SK-N-SH (cell line): ENCODE results near the gene SLC2A5. TPM values are rescaled to one million over a fixed set of nuclear protein-coding genes. Genes with fewer than 3 reads are reported as not detected.
"Not testable (repeated sequence)": the region's sequence is repeated elsewhere in the genome, so short reads cannot be mapped to it uniquely, and the experiment has no call there.

Source experiments
- CTCF ChIA-PET: fragments of 300-600, 350-600 bp; formaldehyde crosslinking; extraction: SDS; loops from one replicate; lab custom pipeline; 2021; lab: Yijun Ruan, JAX
- POLR2A ChIA-PET: fragments of 350-600 bp; sonication (Branson Sonifier 250); formaldehyde crosslinking; extraction: SDS; loops from one replicate; lab custom pipeline; 2020; ENCODE audit warnings: antibody characterized with exemption, inconsistent platforms; lab: Yijun Ruan, JAX
- DNase-seq: peaks from one replicate; pipeline ENCODE4 v3.0.0; 2012
- H2AFZ ChIP-seq: fragments of 200-600 bp; sonication (generic); 2 replicates; pipeline ENCODE4 v1.8.1; 2016; ENCODE audit warnings: antibody characterized with exemption, mild to moderate bottlenecking, low read depth
- H3F3A ChIP-seq: fragments of 200-600 bp; sonication (generic); replicated peaks from 2 replicates; pipeline ENCODE3; 2016; ENCODE audit warnings: antibody characterized with exemption, mild to moderate bottlenecking; ENCODE audit not compliant: insufficient read depth
- H3K27ac ChIP-seq, 2 experiments: fragments of 200-500 bp in 1 of 2; fragments of 200-600 bp in 1 of 2; sonication (Bioruptor generic) in 1 of 2; sonication (generic), shearing (Covaris generic) in 1 of 2; 2 replicates each; pipeline versions ENCODE4 v1.5.1 to v1.6.1; 2014 to 2016; ENCODE audit warnings: low read depth in 2 of 2, inconsistent platforms in 1 of 2, low read length in 1 of 2, mild to moderate bottlenecking in 1 of 2, mixed read lengths in 1 of 2
- H3K27me3 ChIP-seq: fragments of 200-600 bp; sonication (generic), shearing (Covaris generic); 2 replicates; pipeline ENCODE4 v1.6.1; 2016; ENCODE audit warnings: mixed run types; ENCODE audit not compliant: insufficient read depth
- H3K36me3 ChIP-seq, 2 experiments: fragments of 200-500 bp in 1 of 2; fragments of 200-600 bp in 1 of 2; sonication (Bioruptor generic) in 1 of 2; sonication (generic) in 1 of 2; replicated peaks in 1 of 2; 2 replicates each; pipeline versions ENCODE3 to v1.5.1; 2014 to 2016; ENCODE audit warnings: low read length in 1 of 2, mild to moderate bottlenecking in 1 of 2; ENCODE audit not compliant: insufficient read depth in 2 of 2, control insufficient read depth in 1 of 2
- H3K4me1 ChIP-seq, 2 experiments: fragments of 200-500 bp in 1 of 2; fragments of 200-600 bp in 1 of 2; sonication (Bioruptor generic) in 1 of 2; sonication (generic), shearing (Covaris generic) in 1 of 2; 2 replicates each; pipeline versions ENCODE4 v1.5.1 to v1.6.1; 2014 to 2016; ENCODE audit warnings: low read depth in 1 of 2, low read length in 1 of 2, mixed run types in 1 of 2; ENCODE audit not compliant: insufficient read depth in 2 of 2, control insufficient read depth in 1 of 2
- H3K4me2 ChIP-seq: fragments of 200-600 bp; sonication (generic), shearing (Covaris generic); 2 replicates; pipeline ENCODE4 v1.6.1; 2017; ENCODE audit warnings: mixed run types
- H3K4me3 ChIP-seq, 2 experiments: fragments of 200-500 bp in 1 of 2; fragments of 200-600 bp in 1 of 2; sonication (Bioruptor generic) in 1 of 2; sonication (generic), shearing (Covaris generic) in 1 of 2; 2 replicates each; pipeline versions ENCODE4 v1.5.1 to v1.8.1; 2014 to 2016; ENCODE audit warnings: low read depth in 2 of 2, inconsistent platforms in 1 of 2, low read length in 1 of 2, mild to moderate bottlenecking in 1 of 2, mixed read lengths in 1 of 2, moderate library complexity in 1 of 2
- H3K79me2 ChIP-seq: fragments of 200-600 bp; sonication (generic); 2 replicates; pipeline ENCODE4 v1.8.1; 2017; ENCODE audit warnings: mild to moderate bottlenecking; ENCODE audit not compliant: insufficient read depth
- H3K9ac ChIP-seq: fragments of 200-600 bp; sonication (generic); 2 replicates; pipeline ENCODE4 v1.6.1; 2017; ENCODE audit warnings: mixed run types
- H3K9me2 ChIP-seq: fragments of 200-600 bp; sonication (generic); 2 replicates; pipeline ENCODE4 v1.6.1; 2017; ENCODE audit warnings: mixed run types
- H3K9me3 ChIP-seq: fragments of 200-600 bp; sonication (generic); 2 replicates; pipeline ENCODE4 v1.6.1; 2017; ENCODE audit warnings: mixed run types, mild to moderate bottlenecking, moderate library complexity
- H4K20me1 ChIP-seq: fragments of 200-600 bp; sonication (generic); 2 replicates; pipeline ENCODE4 v1.6.1; 2017; ENCODE audit warnings: mild to moderate bottlenecking, mixed run types; ENCODE audit not compliant: insufficient read depth
- CTCF ChIP-seq: fragments of 200-600 bp; sonication (generic); IDR thresholded peaks from 2 replicates; pipeline ENCODE4 v1.6.1; 2017; ENCODE audit warnings: antibody characterized with exemption, mild to moderate bottlenecking, moderate library complexity
- ELF1 ChIP-seq: IDR thresholded peaks from 2 replicates; pipeline ENCODE4 v1.4.0; 2012
- EP300 ChIP-seq, 2 experiments: IDR thresholded peaks; 2 replicates each; pipeline versions ENCODE4 v1.4.0 to v1.6.1; 2012; ENCODE audit warnings: borderline replicate concordance in 1 of 2, low read depth in 1 of 2, low read length in 1 of 2
- FOXJ3 ChIP-seq: sonication (generic); formaldehyde crosslinking; IDR thresholded peaks from 2 replicates; pipeline ENCODE4 v1.5.1; 2020; ENCODE audit warnings: mild to moderate bottlenecking, missing genetic modification reagents
- FOXM1 ChIP-seq: IDR thresholded peaks from 2 replicates; pipeline ENCODE4 v1.4.0; 2012; ENCODE audit warnings: low read depth, mild to moderate bottlenecking
- GATA2 ChIP-seq: sonication (generic); formaldehyde crosslinking; IDR thresholded peaks from 2 replicates; pipeline ENCODE4 v1.5.0; 2020; ENCODE audit warnings: mild to moderate bottlenecking, missing genetic modification reagents
- MXI1 ChIP-seq: IDR thresholded peaks from 2 replicates; pipeline ENCODE4 v1.6.1; 2012; ENCODE audit warnings: mild to moderate bottlenecking, low read depth, low read length, improper control_type of control experiment
- NRF1 ChIP-seq: IDR thresholded peaks from 2 replicates; pipeline ENCODE4 v1.6.1; 2012; ENCODE audit warnings: low read depth, mild to moderate bottlenecking, low read length
- POLR2AphosphoS5 ChIP-seq: IDR thresholded peaks from 2 replicates; pipeline ENCODE4 v1.6.1; 2012; ENCODE audit warnings: low read depth, low read length
- RFX5 ChIP-seq: IDR thresholded peaks from 2 replicates; pipeline ENCODE4 v1.6.1; 2012; ENCODE audit warnings: mild to moderate bottlenecking, improper control_type of control experiment, low read length
- RXRA ChIP-seq: IDR thresholded peaks from 2 replicates; pipeline ENCODE4 v1.4.0; 2012; ENCODE audit warnings: low read depth, mild to moderate bottlenecking, borderline replicate concordance
- SMC3 ChIP-seq: IDR thresholded peaks from 2 replicates; pipeline ENCODE4 v1.6.1; 2012; ENCODE audit warnings: low read depth, low read length, improper control_type of control experiment
- TAF1 ChIP-seq: IDR thresholded peaks from 2 replicates; pipeline ENCODE4 v1.6.1; 2012; ENCODE audit warnings: low read depth, mild to moderate bottlenecking, low read length, moderate library complexity, borderline replicate concordance
- TCF12 ChIP-seq: IDR thresholded peaks from 2 replicates; pipeline ENCODE4 v1.4.0; 2012
- TEAD4 ChIP-seq: IDR thresholded peaks from 2 replicates; pipeline ENCODE4 v1.4.0; 2012; ENCODE audit warnings: mild to moderate bottlenecking, borderline replicate concordance; ENCODE audit not compliant: insufficient read depth
- YY1 ChIP-seq: IDR thresholded peaks from 2 replicates; pipeline ENCODE4 v1.4.0; 2012; ENCODE audit warnings: low read depth, mild to moderate bottlenecking
- WGBS: methylation state at CpG from one replicate; pipeline ENCODE4 v1.1.6; 2017; ENCODE audit warnings: low lambda C conversion rate; 5-methylcytosine and 5-hydroxymethylcytosine counted together
- polyA plus RNA-seq, 3 experiments: library from polyadenylated mRNA; depleted of rRNA; stranded (reverse); fragments of >200 nt; gene quantifications; 2 replicates each; pipeline ENCODE4 v1.2.3, GENCODE V29; 2012
- TF ChIP-seq, protein P1 (sequence below): fragments of 150-350 bp; IDR thresholded peaks from 2 replicates; pipeline ENCODE4 v1.6.1; 2017; ENCODE audit warnings: antibody characterized with exemption, low read length, low read depth, borderline replicate concordance
- TF ChIP-seq, protein P2 (sequence below): IDR thresholded peaks from 2 replicates; pipeline ENCODE4; 2012

The SLC2A5 gene
- polyA plus RNA-seq, 1 of the 3 experiments (the other 2 are of a cell fraction), result 0.02 TPM

DNA sequence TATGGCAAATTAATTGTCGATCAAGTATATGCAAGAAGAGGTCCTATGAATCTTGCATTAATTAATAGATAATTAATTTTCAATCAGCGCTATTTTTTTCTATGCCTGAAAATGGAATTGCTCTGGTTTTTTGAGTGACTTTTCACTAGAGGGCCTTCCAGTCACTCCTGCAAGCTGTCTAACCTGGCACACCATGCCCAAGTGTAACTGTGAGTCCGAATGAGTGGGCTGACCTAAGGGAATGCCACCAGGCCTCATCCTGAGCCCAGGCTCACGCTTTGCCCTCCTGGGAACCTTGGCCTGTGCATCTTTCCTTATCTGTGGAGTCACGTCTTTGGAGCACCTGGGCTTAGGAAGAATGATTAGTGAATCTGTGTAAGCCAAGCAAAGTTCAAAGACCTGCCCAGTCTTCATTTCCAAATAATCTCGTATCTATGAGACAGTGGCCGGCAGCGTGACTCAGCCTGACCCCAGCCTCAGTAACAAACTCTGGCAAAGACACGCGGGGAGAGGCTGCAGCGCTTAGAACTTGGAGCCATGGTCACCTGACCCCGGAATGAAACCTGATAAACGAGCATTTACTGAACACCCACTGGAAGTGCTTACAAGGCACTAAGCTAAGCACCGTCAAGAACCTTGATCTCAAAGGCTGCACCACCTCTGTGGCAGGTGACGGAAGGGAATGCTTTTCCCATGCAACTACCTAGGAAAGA lies 47.3 kb downstream of the SLC2A5 start:
- POLR2A ChIA-PET, H3K79me2 ChIP-seq, H3K9ac ChIP-seq, H3K27ac ChIP-seq, H3F3A ChIP-seq, DNase-seq, H3K27me3 ChIP-seq, H3K4me2 ChIP-seq, H3K4me1 ChIP-seq, H3K4me3 ChIP-seq, H2AFZ ChIP-seq, H4K20me1 ChIP-seq, H3K9me3 ChIP-seq, H3K36me3 ChIP-seq, H3K9me2 ChIP-seq: not testable (repeated sequence)
- 84% methylated on average over 12 of the region's 15 CpGs for WGBS
- CTCF ChIA-PET, result interaction anchor here (1.9 kb wide), 1 partner anchor 11 kb away, joined by 6 read pairs; no protein-coding TSS in a partner anchor

- DNase-seq, result no peak
- Histone ChIP-seq H3K9me2 (no peaks in the 10 kb centered on the region), H3F3A (no peaks in the 10 kb centered on the region), H3K4me1 (no peaks in the 10 kb centered on the region), H3K9me3 (no peaks in the 10 kb centered on the region), H3K36me3 (no peaks in the 10 kb centered on the region), H3K9ac (no peak overlapping the region), H3K4me3 (no peak overlapping the region), H3K27me3 (no peaks in the 10 kb centered on the region), H3K4me2 (no peak overlapping the region), H3K79me2 (no peaks in the 10 kb centered on the region), H4K20me1 (no peaks in the 10 kb centered on the region), H2AFZ (no peak overlapping the region), H3K27ac (no peak overlapping the region)
- ChIA-PET POLR2A (no interaction called here), CTCF (interaction anchor here (0.6 kb wide), 1 partner anchor 15 kb away, joined by 3 read pairs; no protein-coding TSS in a partner anchor)
- 63% methylated on average over 5 of the region's 6 CpGs for WGBS
- TF ChIP-seq MXI1 (no peak), YY1 (no peak), TEAD4 (no peak), NRF1 (no peak), RFX5 (no peak), TCF12 (no peak), ELF1 (no peak), FOXM1 (no peak), GATA2 (no peak), POLR2AphosphoS5 (no peak), RXRA (no peak), FOXJ3 (CRISPR knock-in tag) (no peak), TAF1 (no peak), CTCF (no peak), SMC3 (no peak), EP300 (IDR thresholded peaks at IDR 0.05; ENCODE audit: borderline replicate concordance in 1 of 2, low read depth in 1 of 2, low read length in 1 of 2) (no peak)
- TF ChIP-seq, protein P1, sequence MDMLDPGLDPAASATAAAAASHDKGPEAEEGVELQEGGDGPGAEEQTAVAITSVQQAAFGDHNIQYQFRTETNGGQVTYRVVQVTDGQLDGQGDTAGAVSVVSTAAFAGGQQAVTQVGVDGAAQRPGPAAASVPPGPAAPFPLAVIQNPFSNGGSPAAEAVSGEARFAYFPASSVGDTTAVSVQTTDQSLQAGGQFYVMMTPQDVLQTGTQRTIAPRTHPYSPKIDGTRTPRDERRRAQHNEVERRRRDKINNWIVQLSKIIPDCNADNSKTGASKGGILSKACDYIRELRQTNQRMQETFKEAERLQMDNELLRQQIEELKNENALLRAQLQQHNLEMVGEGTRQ, result no peak
- TF ChIP-seq, protein P2, sequence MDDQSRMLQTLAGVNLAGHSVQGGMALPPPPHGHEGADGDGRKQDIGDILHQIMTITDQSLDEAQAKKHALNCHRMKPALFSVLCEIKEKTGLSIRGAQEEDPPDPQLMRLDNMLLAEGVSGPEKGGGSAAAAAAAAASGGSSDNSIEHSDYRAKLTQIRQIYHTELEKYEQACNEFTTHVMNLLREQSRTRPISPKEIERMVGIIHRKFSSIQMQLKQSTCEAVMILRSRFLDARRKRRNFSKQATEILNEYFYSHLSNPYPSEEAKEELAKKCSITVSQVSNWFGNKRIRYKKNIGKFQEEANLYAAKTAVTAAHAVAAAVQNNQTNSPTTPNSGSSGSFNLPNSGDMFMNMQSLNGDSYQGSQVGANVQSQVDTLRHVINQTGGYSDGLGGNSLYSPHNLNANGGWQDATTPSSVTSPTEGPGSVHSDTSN, result no peak
These were observed 49.1 kb downstream of the SLC2A5 start for GRCh38 chr1:9020305-9020704.
